A549 (cell line): Measurements from ENCODE around the gene KLHL29. TPM values are rescaled to one million over a fixed set of nuclear protein-coding genes. Genes with fewer than 3 reads are reported as not detected.

ENCODE experiments used
- ATAC-seq, 2 experiments: fragments of 200-7000 bp in 1 of 2; fragments of >200 bp in 1 of 2; cut with Nextera tagmentation in 1 of 2; cut with Tn5 transposase in 1 of 2; 3 replicates each; pipeline versions ENCODE4 v1.8.0 to v1.9.1; 2018 to 2020; ENCODE audit warnings: mild to moderate bottlenecking in 1 of 2, moderate library complexity in 1 of 2
- CTCF ChIA-PET: fragments of 300-600 bp; sonication (Branson Sonifier 250); formaldehyde crosslinking; extraction: SDS; loops from one replicate; lab custom pipeline; 2021; ENCODE audit warnings: antibody characterized with exemption, inconsistent platforms; lab: Yijun Ruan, JAX
- POLR2A ChIA-PET: fragments of 350-600 bp; formaldehyde crosslinking; extraction: SDS; loops from one replicate; lab custom pipeline; 2021; ENCODE audit warnings: antibody characterized with exemption, inconsistent platforms; lab: Yijun Ruan, JAX
- DNase-seq, 2 experiments: peaks; one replicate each; pipeline versions ENCODE4 v3.0.0 to v3.0.0-alpha.2; 2011 to 2016; ENCODE audit warnings: low read depth in 1 of 2, low spot score in 1 of 2
- FAIRE-seq: peaks from 2 replicates; lab custom pipeline; 2011; peaks lifted over from hg19 to GRCh38; lab: Jason Lieb, UNC
- H3K27ac ChIP-seq, 2 experiments: fragments of >200 bp; sonication (Bioruptor Twin); formaldehyde crosslinking; 3 replicates each; pipeline ENCODE4 v1.5.1; 2016 to 2017
- H3K4me1 ChIP-seq: fragments of >200 bp; sonication (Bioruptor Twin); formaldehyde crosslinking; 3 replicates; pipeline ENCODE4 v1.6.1; 2016
- H3K4me2 ChIP-seq: fragments of >200 bp; sonication (Bioruptor Twin); formaldehyde crosslinking; 3 replicates; pipeline ENCODE4 v1.6.1; 2016
- H3K4me3 ChIP-seq: fragments of >200 bp; sonication (Bioruptor Twin); formaldehyde crosslinking; 3 replicates; pipeline ENCODE4 v1.5.1; 2016
- H3K9me3 ChIP-seq: fragments of >200 bp; sonication (Bioruptor Twin); formaldehyde crosslinking; 3 replicates; pipeline ENCODE4 v1.6.1; 2016
- BCL3 ChIP-seq: fragments of >200 bp; sonication (Bioruptor Twin); formaldehyde crosslinking; IDR thresholded peaks from 3 replicates; pipeline ENCODE4 v1.6.1; 2016
- BHLHE40 ChIP-seq: IDR thresholded peaks from 2 replicates; pipeline ENCODE4 v1.6.1; 2012; ENCODE audit warnings: low read depth, low read length, inconsistent platforms
- CHD2 ChIP-seq: fragments of 150-350 bp; IDR thresholded peaks from 2 replicates; pipeline ENCODE4 v1.6.1; 2014; ENCODE audit warnings: low read length; ENCODE audit not compliant: partially characterized antibody
- CHD4 ChIP-seq: fragments of 200-600 bp; sonication (generic); IDR thresholded peaks from 2 replicates; pipeline ENCODE4 v1.6.1; 2016; ENCODE audit warnings: antibody characterized with exemption, mild to moderate bottlenecking, borderline replicate concordance
- EHMT2 ChIP-seq: fragments of 200-600 bp; sonication (generic); IDR thresholded peaks from 2 replicates; pipeline ENCODE4 v1.6.1; 2016; ENCODE audit warnings: antibody characterized with exemption, low read depth, mild to moderate bottlenecking, moderate library complexity
- EP300 ChIP-seq, 2 experiments: fragments of >200 bp; sonication (Bioruptor Twin); formaldehyde crosslinking; IDR thresholded peaks; 2 replicates in 1 of 2; 3 replicates in 1 of 2; pipeline ENCODE4 v1.6.1; 2016 to 2017
- FOSB ChIP-seq: fragments of 250-450 bp; sonication (Bioruptor Pico); IDR thresholded peaks from 2 replicates; pipeline ENCODE4 v1.5.0; 2020; ENCODE audit warnings: mild to moderate bottlenecking, moderate library complexity
- FOSL2 ChIP-seq, 2 experiments: fragments of 450-650 bp in 1 of 2; fragments of >200 bp in 1 of 2; sonication (Bioruptor Twin) in 1 of 2; formaldehyde crosslinking; IDR thresholded peaks; 2 replicates each; pipeline versions ENCODE4 v1.5.0 to v1.6.1; 2016 to 2020; ENCODE audit warnings: mild to moderate bottlenecking in 1 of 2, moderate library complexity in 1 of 2
- GATA3 ChIP-seq: IDR thresholded peaks from 2 replicates; pipeline ENCODE4 v1.6.1; 2012; ENCODE audit warnings: borderline replicate concordance
- HEYL ChIP-seq: fragments of 250-450 bp; sonication (Bioruptor Pico); IDR thresholded peaks from 2 replicates; pipeline ENCODE4 v1.8.0; 2021; ENCODE audit warnings: mild to moderate bottlenecking, moderate library complexity
- HOXA7 ChIP-seq: fragments of 250-450 bp; sonication (Bioruptor Pico); IDR thresholded peaks from 2 replicates; pipeline ENCODE4 v1.5.0; 2020; ENCODE audit warnings: mild to moderate bottlenecking, moderate library complexity
- JUN ChIP-seq, 2 experiments: fragments of >200 bp; sonication (Bioruptor Twin); formaldehyde crosslinking; IDR thresholded peaks; 2 replicates in 1 of 2; 3 replicates in 1 of 2; pipeline ENCODE4 v1.6.1; 2016 to 2017
- JUNB ChIP-seq: fragments of >200 bp; sonication (Bioruptor Twin); formaldehyde crosslinking; IDR thresholded peaks from 2 replicates; pipeline ENCODE4 v1.6.1; 2016
- KDM1A ChIP-seq: fragments of 200-600 bp; sonication (generic); IDR thresholded peaks from 2 replicates; pipeline ENCODE4 v1.6.1; 2016; ENCODE audit warnings: low read depth, mild to moderate bottlenecking
- MAFK ChIP-seq: fragments of 450-650 bp; IDR thresholded peaks from 2 replicates; pipeline ENCODE4 v1.6.1; 2014; ENCODE audit not compliant: partially characterized antibody
- NPAS2 ChIP-seq: fragments of 250-450 bp; sonication (Bioruptor Pico); IDR thresholded peaks from 2 replicates; pipeline ENCODE4 v1.8.0; 2022; ENCODE audit warnings: mild to moderate bottlenecking, moderate library complexity, borderline replicate concordance
- NR3C1 ChIP-seq: fragments of >200 bp; sonication (Bioruptor Twin); formaldehyde crosslinking; IDR thresholded peaks from 3 replicates; pipeline ENCODE4 v1.6.1; 2017
- PBX3 ChIP-seq: IDR thresholded peaks from 2 replicates; pipeline ENCODE4 v1.6.1; 2012
- PHF8 ChIP-seq: fragments of 200-600 bp; sonication (generic); IDR thresholded peaks from 2 replicates; pipeline ENCODE4 v1.6.1; 2016; ENCODE audit warnings: low read depth, mild to moderate bottlenecking, antibody characterized with exemption, moderate library complexity, borderline replicate concordance
- POLR2A ChIP-seq: IDR thresholded peaks from 2 replicates; pipeline ENCODE4 v1.6.1; 2012; ENCODE audit warnings: mild to moderate bottlenecking, low read length
- RARB ChIP-seq: fragments of 250-450 bp; sonication (Bioruptor Pico); IDR thresholded peaks from 2 replicates; pipeline ENCODE4 v1.8.0; 2021; ENCODE audit warnings: mild to moderate bottlenecking, moderate library complexity
- RCOR1 ChIP-seq: fragments of 150-350 bp; IDR thresholded peaks from 2 replicates; pipeline ENCODE4 v1.6.1; 2014; ENCODE audit warnings: antibody characterized with exemption, low read length, low read depth
- RFX5 ChIP-seq: fragments of 450-650 bp; IDR thresholded peaks from 2 replicates; pipeline ENCODE4 v1.7.1; 2014; ENCODE audit warnings: antibody characterized with exemption, mild to moderate bottlenecking, moderate library complexity
- RNF2 ChIP-seq: fragments of 200-600 bp; sonication (generic); IDR thresholded peaks from 2 replicates; pipeline ENCODE4 v1.6.1; 2016; ENCODE audit warnings: low read depth, mild to moderate bottlenecking, antibody characterized with exemption, moderate library complexity, borderline replicate concordance
- SMC3 ChIP-seq: fragments of >200 bp; sonication (Bioruptor Twin); formaldehyde crosslinking; IDR thresholded peaks from 3 replicates; pipeline ENCODE4 v1.6.1; 2018; ENCODE audit warnings: inconsistent platforms
- TP53 ChIP-seq: fragments of 250-450 bp; sonication (Bioruptor Pico); IDR thresholded peaks from 2 replicates; pipeline ENCODE4 v1.5.0; 2021; ENCODE audit warnings: mild to moderate bottlenecking, moderate library complexity
- ZSCAN20 ChIP-seq: fragments of 250-450 bp; sonication (Bioruptor Pico); IDR thresholded peaks from 2 replicates; pipeline ENCODE4 v1.8.0; 2022; ENCODE audit warnings: mild to moderate bottlenecking, moderate library complexity
- WGBS: methylation state at CpG from one replicate; pipeline ENCODE4 v1.1.6; 2017; ENCODE audit errors: missing lambda C conversion rate; 5-methylcytosine and 5-hydroxymethylcytosine counted together
- polyA plus RNA-seq, 4 experiments: library from polyadenylated mRNA; depleted of rRNA in 3 of 4; stranded (reverse); fragments of >200 nt; fragmentation: RNase III in 1 of 4; extraction: RNeasy Plus Mini Kit Qiagen cat#74134 plus additional on column Dnase treatment in 1 of 4; gene quantifications; 2 replicates in 3 of 4; 3 replicates in 1 of 4; pipeline ENCODE4 v1.2.3, GENCODE V29; 2011 to 2017

Gene KLHL29
- polyA plus RNA-seq, 2 of the 4 experiments (the other 2 are of a cell fraction): 1.3 to 2.5 TPM

- FAIRE-seq: no peak
Measured at GRCh38 chr2:23486684-23487075, 101.7 kb downstream of the KLHL29 start.

GRCh38 chr2:23487735-23488492 lies 102.9 kb downstream of the KLHL29 start:
- no peaks in the 10 kb centered on the region for H3K4me1 ChIP-seq
- H3K9me3 ChIP-seq: no peaks in the 10 kb centered on the region
- POLR2A ChIA-PET: no interaction called here
- no peak for TF ChIP-seq NPAS2 (CRISPR knock-in tag)
- TF ChIP-seq RARB (CRISPR knock-in tag): no peak
- no peak for TF ChIP-seq CHD4
- TF ChIP-seq POLR2A: no peak
- TF ChIP-seq GATA3: no peak
- FAIRE-seq: no peak
- CTCF ChIA-PET: no interaction called here
- H3K4me2 ChIP-seq: no peak overlapping the region
- no peak for DNase-seq
- ATAC-seq: no peak
- no peak overlapping the region for H3K27ac ChIP-seq
- WGBS: 73% methylated on average over 13 of the region's 14 CpGs
- no peak overlapping the region for H3K4me3 ChIP-seq

More at GRCh38 chr2:23486684-23487075, 101.7 kb downstream of the KLHL29 start:
- Histone ChIP-seq H3K27ac (no peak overlapping the region), H3K4me3 (no peak overlapping the region), H3K4me1 (peaks cover 8% of the 10 kb centered on the region), H3K4me2 (no peak overlapping the region), H3K9me3 (no peaks in the 10 kb centered on the region)
- POLR2A ChIA-PET: no interaction called here
- TF ChIP-seq CHD2 (no peak), HEYL (CRISPR knock-in tag) (no peak), POLR2A (no peak), SMC3 (no peak), BCL3 (no peak), NR3C1 (no peak), JUN (IDR thresholded peaks at IDR 0.05) (no peak), EHMT2 (no peak), MAFK (no peak), FOSB (no peak), RCOR1 (no peak), KDM1A (no peak)
- 60% methylated on average over 5 of the region's 5 CpGs for WGBS
- CTCF ChIA-PET: no interaction called here
- no peak for DNase-seq
- peak in 1 of 2 experiments; percentile 17; a peak in 1 of 6 replicates for ATAC-seq

- FAIRE-seq: no peak
- 79% methylated on average over 4 of the region's 4 CpGs for WGBS
Measured at GRCh38 chr2:23488584-23488983, 103.6 kb downstream of the KLHL29 start.

GRCh38 chr2:23489471-23490322 lies 104.7 kb downstream of the KLHL29 start:
- ATAC-seq (no peak), DNase-seq (no peak), FAIRE-seq (no peak)
- Histone ChIP-seq H3K4me1 (no peaks in the 10 kb centered on the region), H3K27ac (no peak overlapping the region), H3K4me3 (no peak overlapping the region), H3K9me3 (no peaks in the 10 kb centered on the region), H3K4me2 (no peak overlapping the region)
- 88% methylated on average over 19 of the region's 19 CpGs for WGBS
- POLR2A ChIA-PET: no interaction called here
- TF ChIP-seq HOXA7 (CRISPR knock-in tag): no peak
- no peak for TF ChIP-seq EHMT2
- TF ChIP-seq TP53 (CRISPR knock-in tag): no peak
- TF ChIP-seq PHF8: no peak
- TF ChIP-seq GATA3: no peak
- TF ChIP-seq PBX3: no peak
- TF ChIP-seq NR3C1: no peak
- TF ChIP-seq RARB (CRISPR knock-in tag): no peak
- no peak for TF ChIP-seq CHD4
- no peak for TF ChIP-seq EP300 (IDR thresholded peaks at IDR 0.05)
- TF ChIP-seq RFX5: no peak
- TF ChIP-seq RNF2: no peak
- no peak for TF ChIP-seq JUNB
- TF ChIP-seq ZSCAN20 (CRISPR knock-in tag): no peak
- TF ChIP-seq BCL3: no peak
- CTCF ChIA-PET: no interaction called here

More at GRCh38 chr2:23488584-23488983, 103.6 kb downstream of the KLHL29 start:
- TF ChIP-seq FOSL2 (IDR thresholded peaks at IDR 0.05) (no peak), FOSL2 (CRISPR knock-in tag; IDR thresholded peaks at IDR 0.05) (no peak), BHLHE40 (no peak)
- no peak overlapping the region for H3K27ac ChIP-seq
- ChIA-PET POLR2A (no interaction called here), CTCF (no interaction called here)
- H3K4me2 ChIP-seq: no peak overlapping the region
- DNase-seq: no peak
- ATAC-seq: no peak
- H3K9me3 ChIP-seq: no peaks in the 10 kb centered on the region
- no peak overlapping the region for H3K4me3 ChIP-seq
- H3K4me1 ChIP-seq: no peaks in the 10 kb centered on the region
